Osteocyte (in vitro differentiated cells): ENCODE measurements around the gene SUPT5H. TPM values are rescaled to one million over a fixed set of nuclear protein-coding genes. Genes with fewer than 3 reads are reported as not detected.

ENCODE experiments used
- DNase-seq: peaks from one replicate; pipeline ENCODE4 v3.0.0; 2021; ENCODE audit warnings: mixed read lengths; ENCODE audit not compliant: unreplicated experiment; ENCODE audit errors: extremely low spot score
- H3K27ac Mint-ChIP-seq: one replicate; pipeline ENCODE4 v1.8.0; 2021; ENCODE audit warnings: mild to moderate bottlenecking, mixed read lengths; ENCODE audit not compliant: unreplicated experiment
- H3K27me3 Mint-ChIP-seq: one replicate; pipeline ENCODE4 v1.8.0; 2021; ENCODE audit warnings: mixed read lengths; ENCODE audit not compliant: unreplicated experiment
- H3K36me3 Mint-ChIP-seq: one replicate; pipeline ENCODE4 v1.8.0; 2021; ENCODE audit warnings: mixed read lengths; ENCODE audit not compliant: unreplicated experiment
- H3K4me1 Mint-ChIP-seq: one replicate; pipeline ENCODE4 v1.8.0; 2021; ENCODE audit warnings: mixed read lengths; ENCODE audit not compliant: unreplicated experiment
- H3K4me3 Mint-ChIP-seq: one replicate; pipeline ENCODE4 v1.8.0; 2021; ENCODE audit warnings: mild to moderate bottlenecking, moderate library complexity, mixed read lengths; ENCODE audit not compliant: unreplicated experiment
- H3K9me3 Mint-ChIP-seq: one replicate; pipeline ENCODE4 v1.8.0; 2021; ENCODE audit warnings: mixed read lengths; ENCODE audit not compliant: unreplicated experiment
- CTCF ChIP-seq: fragments of 200-600 bp; sonication (generic); IDR thresholded peaks from 2 replicates; pipeline ENCODE4 v1.5.0; 2021; ENCODE audit warnings: antibody characterized with exemption, mild to moderate bottlenecking, moderate library complexity
- total RNA-seq: library from RNA; stranded (reverse); gene quantifications from 2 replicates; pipeline ENCODE4 v1.2.1, GENCODE V29; 2021

SUPT5H gene
- total RNA-seq, 1 donor from 2014 or later: 130 TPM

GRCh38 chr19:39416152-39417120 lies 28.9 kb upstream of the SUPT5H start:
- no peak overlapping the region for H3K27ac Mint-ChIP-seq
- peaks cover 34% of the 10 kb centered on the region for H3K4me1 Mint-ChIP-seq
- no peak for TF ChIP-seq CTCF
- H3K27me3 Mint-ChIP-seq: no peaks in the 10 kb centered on the region
- peaks cover 13% of the 10 kb centered on the region for H3K36me3 Mint-ChIP-seq
- no peak overlapping the region for H3K4me3 Mint-ChIP-seq
- H3K9me3 Mint-ChIP-seq: no peaks in the 10 kb centered on the region
- DNase-seq: no peak

- no peaks in the 10 kb centered on the region for H3K9me3 Mint-ChIP-seq
- H3K4me3 Mint-ChIP-seq: no peak overlapping the region
- no peak for DNase-seq
- no peak for TF ChIP-seq CTCF
- peaks cover 31% of the 10 kb centered on the region for H3K4me1 Mint-ChIP-seq
- peaks cover 18% of the 10 kb centered on the region for H3K36me3 Mint-ChIP-seq
- no peak overlapping the region for H3K27ac Mint-ChIP-seq
- no peaks in the 10 kb centered on the region for H3K27me3 Mint-ChIP-seq
Measured at GRCh38 chr19:39417463-39418181, 27.8 kb upstream of the SUPT5H start.

GRCh38 chr19:39419003-39419402 lies 26.4 kb upstream of the SUPT5H start:
- Mint-ChIP-seq H3K4me3 (no peak overlapping the region), H3K36me3 (peaks cover 24% of the 10 kb centered on the region), H3K27ac (no peak overlapping the region), H3K27me3 (no peaks in the 10 kb centered on the region), H3K9me3 (no peaks in the 10 kb centered on the region), H3K4me1 (peaks cover 29% of the 10 kb centered on the region)
- no peak for DNase-seq
- no peak for TF ChIP-seq CTCF

GRCh38 chr19:39420769-39421168 lies 24.6 kb upstream of the SUPT5H start:
- H3K4me3 Mint-ChIP-seq: no peak overlapping the region
- TF ChIP-seq CTCF: no peak
- peaks cover 14% of the 10 kb centered on the region for H3K4me1 Mint-ChIP-seq
- no peak for DNase-seq
- peaks cover 32% of the 10 kb centered on the region for H3K36me3 Mint-ChIP-seq
- no peaks in the 10 kb centered on the region for H3K27me3 Mint-ChIP-seq
- no peaks in the 10 kb centered on the region for H3K9me3 Mint-ChIP-seq
- no peak overlapping the region for H3K27ac Mint-ChIP-seq

- no peak overlapping the region for H3K27ac Mint-ChIP-seq
- H3K4me3 Mint-ChIP-seq: no peak overlapping the region
- H3K36me3 Mint-ChIP-seq: peaks cover 39% of the 10 kb centered on the region
- DNase-seq: no peak
- H3K9me3 Mint-ChIP-seq: no peaks in the 10 kb centered on the region
- TF ChIP-seq CTCF: no peak
- no peaks in the 10 kb centered on the region for H3K27me3 Mint-ChIP-seq
- H3K4me1 Mint-ChIP-seq: peaks cover 16% of the 10 kb centered on the region
Measured at GRCh38 chr19:39422020-39422419, 23.4 kb upstream of the SUPT5H start.
